ENCODE measurements around the gene RNU6-9. TPM values are rescaled to one million over a fixed set of nuclear protein-coding genes. Genes with fewer than 3 reads are reported as not detected.

The RNU6-9 gene
- total and polyA plus RNA-seq, 2 donors = not detected

DNA sequence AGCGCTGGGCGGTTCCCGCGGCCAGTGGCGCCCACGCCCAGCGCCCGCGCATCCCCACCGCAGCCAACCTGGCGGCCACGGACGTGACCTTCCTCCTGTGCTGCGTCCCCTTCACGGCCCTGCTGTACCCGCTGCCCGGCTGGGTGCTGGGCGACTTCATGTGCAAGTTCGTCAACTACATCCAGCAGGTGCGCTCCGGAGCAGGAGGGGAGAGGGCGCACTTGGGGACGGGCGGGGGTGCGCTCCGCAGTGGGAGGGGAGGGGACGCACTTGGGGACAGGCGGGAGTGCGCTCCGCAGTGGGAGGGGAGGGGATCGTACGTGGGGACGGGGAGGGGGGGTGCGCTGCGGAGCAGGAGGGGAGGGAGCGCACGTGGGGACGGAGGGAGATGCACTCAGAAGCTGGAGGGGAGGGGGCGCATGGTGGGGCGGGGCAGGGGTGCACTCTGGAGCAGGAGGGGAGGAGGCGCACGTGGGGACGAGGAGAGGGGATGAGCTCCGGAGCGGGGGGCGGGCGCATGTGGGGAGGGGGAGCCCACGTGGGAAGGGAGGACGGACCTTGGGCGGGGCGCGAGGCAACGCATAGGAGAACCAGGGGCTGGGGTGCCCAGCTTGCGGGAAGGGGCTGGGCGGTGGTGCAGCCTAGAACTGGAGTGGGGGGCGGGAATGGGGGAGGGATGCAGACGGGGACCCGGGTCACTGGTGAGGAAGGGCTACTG, 25.4 kb downstream of the RNU6-9 start:
- WGBS = 2% methylated on average over 58 of the region's 58 CpGs
- Histone ChIP-seq H3K36me3 (ENCODE audit: insufficient read depth) (no peaks in the 10 kb centered on the region), H3K4me3 (ENCODE audit: low read depth, low read length) (peak overlapping the region; percentile 5), H3K4me1 (ENCODE audit: insufficient read depth) (peaks cover 2% of the 10 kb centered on the region), H3K27ac (ENCODE audit: low read depth) (no peak overlapping the region)
- DNase-seq (ENCODE audit: extremely low spot score) = no peak

DNA sequence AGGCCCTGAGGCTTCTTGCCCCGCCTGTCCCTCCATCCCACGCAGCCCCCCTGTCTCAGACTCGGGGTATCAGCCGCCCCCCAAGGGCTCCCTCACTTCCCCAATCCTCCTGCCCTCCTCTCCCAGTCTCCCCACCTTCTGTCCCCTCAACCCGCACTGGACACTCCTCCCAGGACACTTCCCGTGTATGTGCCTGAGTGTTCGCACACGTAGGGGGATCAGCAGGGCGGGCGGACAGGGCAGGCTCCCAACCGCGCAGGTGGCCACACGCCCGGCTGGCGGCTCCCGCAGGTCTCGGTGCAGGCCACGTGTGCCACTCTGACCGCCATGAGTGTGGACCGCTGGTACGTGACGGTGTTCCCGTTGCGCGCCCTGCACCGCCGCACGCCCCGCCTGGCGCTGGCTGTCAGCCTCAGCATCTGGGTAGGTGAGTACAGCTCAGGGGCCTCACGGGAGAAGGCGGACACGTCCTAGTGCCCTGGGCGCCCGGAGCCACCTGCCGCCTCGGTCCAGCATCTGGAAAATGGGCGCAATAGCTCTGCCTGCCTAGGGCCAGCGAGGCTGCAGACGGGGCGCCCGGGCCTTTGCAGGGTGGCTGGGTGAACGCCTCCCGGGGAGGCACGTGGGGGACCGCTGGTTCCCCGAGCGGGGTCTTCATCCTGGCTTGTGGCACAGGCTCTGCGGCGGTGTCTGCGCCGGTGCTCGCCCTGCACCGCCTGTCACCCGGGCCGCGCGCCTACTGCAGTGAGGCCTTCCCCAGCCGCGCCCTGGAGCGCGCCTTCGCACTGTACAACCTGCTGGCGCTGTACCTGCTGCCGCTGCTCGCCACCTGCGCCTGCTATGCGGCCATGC, 26.1 kb downstream of the RNU6-9 start:
- WGBS = 3% methylated on average over 68 of the region's 68 CpGs
- no peak for DNase-seq (ENCODE audit: extremely low spot score)
- H3K4me1 ChIP-seq (ENCODE audit: insufficient read depth) = peaks cover 2% of the 10 kb centered on the region

DNA sequence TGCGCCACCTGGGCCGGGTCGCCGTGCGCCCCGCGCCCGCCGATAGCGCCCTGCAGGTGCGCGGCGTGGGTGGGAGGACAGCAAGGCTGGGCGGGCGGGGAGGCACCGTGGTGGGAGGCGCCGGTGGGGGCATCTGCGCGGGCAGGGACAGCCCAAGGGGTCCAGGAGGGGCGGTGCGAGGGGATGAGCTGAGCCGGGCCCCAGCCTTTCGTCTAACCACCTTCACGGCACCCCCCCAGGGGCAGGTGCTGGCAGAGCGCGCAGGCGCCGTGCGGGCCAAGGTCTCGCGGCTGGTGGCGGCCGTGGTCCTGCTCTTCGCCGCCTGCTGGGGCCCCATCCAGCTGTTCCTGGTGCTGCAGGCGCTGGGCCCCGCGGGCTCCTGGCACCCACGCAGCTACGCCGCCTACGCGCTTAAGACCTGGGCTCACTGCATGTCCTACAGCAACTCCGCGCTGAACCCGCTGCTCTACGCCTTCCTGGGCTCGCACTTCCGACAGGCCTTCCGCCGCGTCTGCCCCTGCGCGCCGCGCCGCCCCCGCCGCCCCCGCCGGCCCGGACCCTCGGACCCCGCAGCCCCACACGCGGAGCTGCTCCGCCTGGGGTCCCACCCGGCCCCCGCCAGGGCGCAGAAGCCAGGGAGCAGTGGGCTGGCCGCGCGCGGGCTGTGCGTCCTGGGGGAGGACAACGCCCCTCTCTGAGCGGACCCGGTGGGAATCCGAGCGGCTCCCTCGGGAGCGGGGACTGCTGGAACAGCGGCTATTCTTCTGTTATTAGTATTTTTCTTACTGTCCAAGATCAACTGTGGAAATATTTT, 27.0 kb downstream of the RNU6-9 start:
- Histone ChIP-seq H3K27ac (ENCODE audit: low read depth) (no peak overlapping the region), H3K36me3 (ENCODE audit: insufficient read depth) (no peaks in the 10 kb centered on the region), H3K4me3 (ENCODE audit: low read depth, low read length) (peak overlapping the region; percentile 20), H3K4me1 (ENCODE audit: insufficient read depth) (peaks cover 2% of the 10 kb centered on the region)
- DNase-seq (ENCODE audit: extremely low spot score) = no peak
- 2% methylated on average over 84 of the region's 84 CpGs for WGBS

More for the DNA sequence above, 26.1 kb downstream of the RNU6-9 start:
- Histone ChIP-seq H3K4me3 (ENCODE audit: low read depth, low read length) (peak overlapping the region; percentile 20), H3K36me3 (ENCODE audit: insufficient read depth) (no peaks in the 10 kb centered on the region), H3K27ac (ENCODE audit: low read depth) (no peak overlapping the region)

DNA sequence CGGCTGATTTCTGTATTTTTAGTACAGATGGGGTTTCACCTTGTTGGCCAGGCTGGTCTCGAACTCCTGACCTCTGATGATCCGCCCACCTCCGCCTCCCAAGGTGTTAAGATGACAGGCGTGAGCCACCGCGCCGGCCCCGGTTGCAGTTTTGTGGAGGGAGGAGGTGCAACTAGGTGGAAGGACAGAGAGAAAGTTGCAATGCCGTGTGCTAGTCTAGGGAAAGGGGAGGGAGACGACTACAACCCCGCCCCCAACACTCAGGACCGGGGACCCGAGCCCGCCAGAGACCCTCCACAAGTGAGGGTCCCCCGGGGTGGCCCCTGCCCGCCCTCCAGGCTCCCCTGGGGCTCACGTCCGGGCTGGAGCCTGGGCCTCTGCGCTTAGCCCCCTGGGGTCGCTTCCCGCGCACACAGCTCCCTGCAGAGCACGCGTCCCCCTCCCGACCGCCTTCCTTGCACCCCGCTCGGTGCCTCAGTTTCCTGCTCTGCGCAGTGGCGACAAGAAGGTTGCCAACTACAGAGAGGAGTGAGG, 31.3 kb downstream of the RNU6-9 start:
- Histone ChIP-seq H3K36me3 (ENCODE audit: insufficient read depth) (no peaks in the 10 kb centered on the region), H3K4me1 (ENCODE audit: insufficient read depth) (peaks cover 2% of the 10 kb centered on the region), H3K4me3 (ENCODE audit: low read depth, low read length) (peak overlapping the region; percentile 76), H3K27ac (ENCODE audit: low read depth) (no peak overlapping the region)
- DNase-seq (ENCODE audit: extremely low spot score) = no peak
- 12% methylated on average over 31 of the region's 31 CpGs for WGBS

DNA sequence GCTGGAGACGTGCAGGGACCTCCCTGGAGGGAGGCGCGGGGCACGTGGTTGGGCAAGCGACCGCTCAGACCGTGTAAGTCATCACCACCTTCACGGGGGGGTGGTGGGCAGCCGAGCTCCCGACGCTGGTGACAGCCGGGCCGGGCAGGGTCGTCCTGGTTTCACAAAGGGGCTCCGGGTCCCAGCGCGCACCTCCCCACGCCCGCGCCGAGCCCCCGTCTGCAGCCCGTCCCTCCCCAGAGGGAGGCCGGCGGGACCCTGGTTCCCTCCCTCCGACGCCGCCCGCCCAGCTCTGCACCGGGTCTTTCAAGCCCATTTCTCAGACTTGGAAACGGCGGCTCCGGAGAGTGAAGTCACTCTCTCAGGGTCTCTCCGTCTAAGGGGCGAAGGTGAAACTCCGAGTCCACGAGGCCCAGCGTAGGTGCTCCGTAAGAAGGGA, 31.8 kb downstream of the RNU6-9 start:
- under 1% methylated on average over 39 of the region's 39 CpGs for WGBS
- H3K4me1 ChIP-seq (ENCODE audit: insufficient read depth) = peaks cover 2% of the 10 kb centered on the region
- peak overlapping the region; percentile 76 for H3K4me3 ChIP-seq (ENCODE audit: low read depth, low read length)
- no peak for DNase-seq (ENCODE audit: extremely low spot score)
- H3K36me3 ChIP-seq (ENCODE audit: insufficient read depth) = no peaks in the 10 kb centered on the region
- H3K27ac ChIP-seq (ENCODE audit: low read depth) = peak overlapping the region; percentile 44

DNA sequence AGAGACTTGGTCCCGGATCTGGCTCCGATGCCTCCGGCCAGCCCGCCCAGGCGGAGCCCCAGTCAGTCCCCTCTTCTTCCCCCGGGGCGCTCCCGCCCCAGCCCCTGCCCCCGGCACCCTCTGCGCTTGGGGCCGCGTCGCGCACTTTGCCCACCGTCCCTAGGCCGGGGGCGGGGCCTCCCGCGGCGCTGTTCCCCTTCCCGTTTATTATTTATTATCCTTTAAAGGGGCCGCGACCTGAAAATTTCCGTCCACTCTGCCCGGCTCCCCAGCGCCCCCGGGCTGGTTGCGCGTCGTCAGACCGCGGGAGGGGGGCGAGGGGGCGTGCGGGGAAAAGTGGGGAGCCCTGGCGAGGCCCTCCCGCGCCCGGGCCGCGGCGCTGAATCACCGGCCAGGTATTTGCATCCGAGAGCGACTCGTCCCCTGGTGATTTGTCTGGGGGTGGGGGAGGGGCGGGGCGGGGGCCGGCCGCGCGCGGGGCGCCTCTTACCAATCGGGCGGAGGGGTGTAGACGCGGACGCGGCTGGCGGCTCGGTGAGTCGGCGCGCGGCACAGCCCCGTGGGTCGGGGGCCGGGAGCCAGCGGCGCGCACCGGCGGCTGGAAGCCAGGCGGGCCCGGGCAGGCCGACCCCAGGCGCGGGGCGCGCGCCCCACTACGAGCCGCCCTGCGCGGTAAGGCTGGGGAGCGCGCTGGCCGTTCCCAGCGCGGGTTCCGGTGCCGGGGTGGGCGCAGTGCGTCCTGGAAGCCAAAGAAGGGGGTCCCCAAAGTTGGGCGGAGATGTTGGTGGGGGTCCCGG, 32.4 kb downstream of the RNU6-9 start, which contains the start of gene ARID3A:
Gene ARID3A, plus strand, starts transcription at position 510 of the 797 bp plus-strand sequence. CDS start 3,494 bp downstream, outside the sequence.
- Histone ChIP-seq H3K4me1 (ENCODE audit: insufficient read depth) (peaks cover 2% of the 10 kb centered on the region), H3K36me3 (ENCODE audit: insufficient read depth) (no peaks in the 10 kb centered on the region), H3K4me3 (ENCODE audit: low read depth, low read length) (peak within 1 kb of the TSS; percentile 76), H3K27ac (ENCODE audit: low read depth) (peak within 1 kb of the TSS; percentile 74)
- no peak for DNase-seq (ENCODE audit: extremely low spot score)
- WGBS = under 1% methylated on average over 95 of the region's 97 CpGs

DNA sequence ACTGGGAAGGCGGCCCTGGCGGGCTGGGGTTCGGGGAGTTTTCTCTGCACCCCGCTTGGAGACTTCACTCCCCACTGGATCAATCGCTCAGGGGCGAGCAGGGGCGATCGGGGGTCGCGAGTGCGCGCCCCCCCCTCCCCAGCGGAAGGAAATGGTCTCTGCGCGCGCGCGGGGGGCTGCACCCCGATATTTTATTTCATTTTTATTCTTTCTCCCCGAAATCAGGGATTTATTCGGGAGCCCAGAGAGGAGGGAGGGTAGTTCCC, 33.0 kb downstream of the RNU6-9 start:
- peak overlapping the region; percentile 74 for H3K27ac ChIP-seq (ENCODE audit: low read depth)
- WGBS = under 1% methylated on average over 21 of the region's 21 CpGs
- DNase-seq (ENCODE audit: extremely low spot score) = no peak
- peaks cover 2% of the 10 kb centered on the region for H3K4me1 ChIP-seq (ENCODE audit: insufficient read depth)
- peak overlapping the region; percentile 76 for H3K4me3 ChIP-seq (ENCODE audit: low read depth, low read length)
- no peaks in the 10 kb centered on the region for H3K36me3 ChIP-seq (ENCODE audit: insufficient read depth)

DNA sequence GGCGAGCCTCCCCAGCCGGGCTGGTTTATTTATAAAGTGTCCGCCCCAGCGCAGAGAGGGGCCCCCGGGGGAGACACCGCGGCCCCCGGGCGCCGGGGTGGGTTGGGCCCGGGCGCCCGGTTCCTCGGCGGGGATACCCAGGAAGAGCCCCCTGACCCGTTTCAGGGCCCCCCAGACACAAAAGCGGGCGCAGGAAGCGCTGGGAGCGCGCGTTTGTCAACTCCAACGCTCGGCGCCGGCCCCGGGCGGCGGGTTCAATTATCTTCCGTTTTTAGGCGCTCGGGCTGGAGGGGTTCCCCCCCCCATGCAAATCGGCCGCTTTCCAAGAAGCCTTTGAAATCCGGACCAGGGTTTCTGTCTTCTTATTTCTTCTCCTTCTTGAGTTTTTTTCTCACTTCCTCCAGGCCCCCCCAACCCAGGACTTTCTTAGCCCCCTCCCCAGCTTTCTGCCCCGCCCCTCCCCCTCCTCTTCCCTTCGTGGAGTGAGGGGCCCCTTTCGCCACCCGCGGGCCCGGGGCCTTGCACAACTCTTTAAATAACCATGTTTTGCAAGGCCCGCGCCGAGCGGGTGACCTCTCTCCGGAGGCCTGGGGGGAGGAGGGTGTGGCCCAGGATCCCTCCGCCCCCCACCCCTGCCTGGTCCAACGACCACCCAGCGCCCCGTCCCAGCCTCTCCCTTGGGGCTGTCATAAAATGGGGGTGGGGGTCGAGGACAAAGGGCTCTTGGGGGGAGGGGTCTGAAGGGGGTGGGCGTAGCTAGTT, 33.5 kb downstream of the RNU6-9 start:
- WGBS = under 1% methylated on average over 52 of the region's 52 CpGs
- Histone ChIP-seq H3K27ac (ENCODE audit: low read depth) (peak overlapping the region; percentile 47), H3K4me1 (ENCODE audit: insufficient read depth) (peaks cover 2% of the 10 kb centered on the region), H3K4me3 (ENCODE audit: low read depth, low read length) (peak overlapping the region; percentile 76), H3K36me3 (ENCODE audit: insufficient read depth) (no peaks in the 10 kb centered on the region)
- DNase-seq (ENCODE audit: extremely low spot score) = no peak

DNA sequence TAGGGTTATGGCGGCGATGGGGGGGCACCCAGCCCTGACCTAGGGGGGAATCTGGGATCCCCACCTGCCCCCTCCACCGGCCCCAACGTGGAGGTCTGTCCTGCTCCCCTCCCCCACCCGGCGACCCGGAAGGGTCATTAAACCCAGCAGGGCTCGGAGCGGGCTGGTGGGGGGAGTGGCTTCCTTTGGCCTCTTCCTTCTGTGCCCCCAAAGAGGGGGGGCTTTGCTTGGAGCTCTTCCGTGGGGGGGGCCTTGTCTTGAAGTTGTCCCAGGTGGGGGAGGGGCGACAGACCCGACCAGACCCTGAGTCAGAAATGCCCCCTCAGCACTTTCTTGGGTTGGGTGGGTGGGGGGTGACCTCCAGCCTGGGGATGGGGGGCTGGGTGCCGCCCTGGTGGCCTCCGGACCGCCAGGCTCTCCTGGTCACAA, 34.1 kb downstream of the RNU6-9 start:
- Histone ChIP-seq H3K36me3 (ENCODE audit: insufficient read depth) (no peaks in the 10 kb centered on the region), H3K4me1 (ENCODE audit: insufficient read depth) (peaks cover 2% of the 10 kb centered on the region), H3K27ac (ENCODE audit: low read depth) (peak overlapping the region; percentile 61), H3K4me3 (ENCODE audit: low read depth, low read length) (peak overlapping the region; percentile 76)
- 11% methylated on average over 15 of the region's 15 CpGs for WGBS
- DNase-seq (ENCODE audit: extremely low spot score) = no peak

DNA sequence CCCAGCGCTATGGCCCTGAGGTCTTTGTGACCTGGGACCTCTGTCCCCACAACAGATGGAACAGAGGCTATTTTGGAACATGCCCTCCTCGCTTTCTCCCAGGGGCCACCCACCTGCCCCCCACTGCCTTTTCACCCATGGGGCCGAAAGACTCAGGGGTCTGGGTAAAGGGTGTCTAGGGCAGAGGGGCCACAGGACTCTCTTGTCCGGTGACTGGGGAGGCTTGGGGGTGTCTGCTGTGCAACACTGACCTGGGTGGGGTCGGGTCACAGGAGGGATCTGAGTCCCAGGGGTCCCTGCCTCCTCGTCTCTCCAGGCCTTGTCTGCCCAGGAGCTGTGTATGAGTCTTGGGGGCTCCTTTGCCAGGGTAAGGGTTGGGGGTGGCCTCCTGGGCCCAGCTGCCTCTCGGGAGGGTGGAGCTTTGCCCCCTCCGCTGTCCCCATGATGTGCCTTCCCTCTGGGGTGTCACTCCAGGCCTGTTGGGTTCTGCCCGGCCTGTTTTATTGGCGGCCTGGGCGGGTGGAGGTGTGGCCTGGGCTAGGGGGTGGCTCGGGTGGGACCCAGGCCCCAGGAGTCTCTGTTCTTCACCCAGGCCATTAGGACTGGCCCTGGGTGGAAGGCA, 34.6 kb downstream of the RNU6-9 start:
- 68% methylated on average over 12 of the region's 12 CpGs for WGBS
- Histone ChIP-seq H3K36me3 (ENCODE audit: insufficient read depth) (no peaks in the 10 kb centered on the region), H3K4me3 (ENCODE audit: low read depth, low read length) (peak overlapping the region; percentile 76), H3K27ac (ENCODE audit: low read depth) (peak overlapping the region; percentile 26), H3K4me1 (ENCODE audit: insufficient read depth) (peaks cover 3% of the 10 kb centered on the region)
- DNase-seq (ENCODE audit: extremely low spot score) = no peak

DNA sequence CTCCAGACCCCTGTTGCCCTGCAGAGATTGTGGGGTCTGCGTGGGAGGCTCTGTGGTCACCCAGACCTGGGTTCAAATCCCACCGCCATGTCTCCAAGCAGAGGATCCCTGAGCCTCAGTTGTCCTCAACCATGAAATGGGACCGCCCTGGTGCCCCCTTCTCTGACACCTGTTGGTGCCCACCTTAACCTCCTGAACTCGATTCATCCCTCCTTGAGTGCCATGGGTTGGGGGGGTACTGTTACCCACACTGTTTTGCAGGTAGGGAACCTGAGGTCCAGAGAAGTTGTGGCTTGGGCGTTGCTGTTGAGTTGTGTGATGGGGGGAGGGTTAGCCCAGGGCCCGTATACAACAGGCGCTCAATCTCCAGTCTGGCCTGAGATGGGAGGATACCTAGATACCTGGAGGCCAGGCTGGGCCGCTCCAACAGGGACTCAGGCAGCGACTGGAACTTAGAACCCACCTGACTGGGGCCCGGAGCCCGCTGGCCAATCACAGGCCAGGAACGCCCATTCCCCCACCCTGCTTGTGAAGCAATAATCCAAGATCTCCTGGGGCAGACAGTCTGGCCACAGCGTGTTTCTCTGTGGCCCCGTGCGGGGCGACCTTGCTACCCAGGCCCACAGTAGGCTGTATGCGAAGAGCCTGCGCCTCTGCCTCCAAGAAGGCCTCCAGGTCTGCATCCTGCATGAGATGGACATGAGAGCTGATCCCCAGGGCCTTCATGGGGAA, 35.4 kb downstream of the RNU6-9 start:
- WGBS = 86% methylated on average over 18 of the region's 18 CpGs
- Histone ChIP-seq H3K36me3 (ENCODE audit: insufficient read depth) (no peaks in the 10 kb centered on the region), H3K4me1 (ENCODE audit: insufficient read depth) (peaks cover 5% of the 10 kb centered on the region), H3K27ac (ENCODE audit: low read depth) (no peak overlapping the region), H3K4me3 (ENCODE audit: low read depth, low read length) (no peak overlapping the region)
- no peak for DNase-seq (ENCODE audit: extremely low spot score)

Data from urinary bladder (tissue), 4 donors.